OCI-LY1 (cell line): ENCODE measurements around the gene GTF3C2.

Experiments
- EZH2 ChIP-seq: fragments of 200-600 bp; sonication (generic), shearing (Covaris generic); IDR thresholded peaks from 2 replicates; pipeline ENCODE4 v1.8.0; 2017; ENCODE audit warnings: borderline replicate concordance, mixed run types, mild to moderate bottlenecking, antibody characterized with exemption, low read length, moderate library complexity, mixed read lengths
- TF ChIP-seq, protein P1 (sequence below): fragments of 200-600 bp; sonication (generic), shearing (Covaris generic); IDR thresholded peaks from 2 replicates; pipeline ENCODE4 v1.5.1; 2017; ENCODE audit warnings: mild to moderate bottlenecking, antibody characterized with exemption, low read length, moderate library complexity, mixed read lengths

DNA sequence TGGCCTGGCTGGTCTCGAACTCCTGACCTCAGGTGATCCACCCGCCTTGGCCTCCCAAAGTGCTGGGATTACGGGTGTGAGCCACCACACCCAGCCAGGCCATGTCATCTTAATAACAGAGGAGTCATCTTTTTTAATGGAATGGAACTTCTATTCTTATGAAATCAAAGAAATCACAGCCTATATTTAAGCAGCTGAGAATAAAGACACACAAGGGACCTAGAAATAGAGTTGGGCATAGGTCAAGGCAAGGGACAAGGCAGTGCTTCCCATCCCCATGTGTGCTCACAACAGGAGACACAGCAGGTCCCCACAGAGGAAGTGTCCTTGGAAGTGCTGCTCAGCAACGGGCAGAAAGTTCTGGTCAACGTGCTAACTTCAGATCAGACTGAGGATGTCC lies 17.0 kb upstream of the GTF3C2 start:
- TF ChIP-seq EZH2: no peak
- TF ChIP-seq, protein P1, sequence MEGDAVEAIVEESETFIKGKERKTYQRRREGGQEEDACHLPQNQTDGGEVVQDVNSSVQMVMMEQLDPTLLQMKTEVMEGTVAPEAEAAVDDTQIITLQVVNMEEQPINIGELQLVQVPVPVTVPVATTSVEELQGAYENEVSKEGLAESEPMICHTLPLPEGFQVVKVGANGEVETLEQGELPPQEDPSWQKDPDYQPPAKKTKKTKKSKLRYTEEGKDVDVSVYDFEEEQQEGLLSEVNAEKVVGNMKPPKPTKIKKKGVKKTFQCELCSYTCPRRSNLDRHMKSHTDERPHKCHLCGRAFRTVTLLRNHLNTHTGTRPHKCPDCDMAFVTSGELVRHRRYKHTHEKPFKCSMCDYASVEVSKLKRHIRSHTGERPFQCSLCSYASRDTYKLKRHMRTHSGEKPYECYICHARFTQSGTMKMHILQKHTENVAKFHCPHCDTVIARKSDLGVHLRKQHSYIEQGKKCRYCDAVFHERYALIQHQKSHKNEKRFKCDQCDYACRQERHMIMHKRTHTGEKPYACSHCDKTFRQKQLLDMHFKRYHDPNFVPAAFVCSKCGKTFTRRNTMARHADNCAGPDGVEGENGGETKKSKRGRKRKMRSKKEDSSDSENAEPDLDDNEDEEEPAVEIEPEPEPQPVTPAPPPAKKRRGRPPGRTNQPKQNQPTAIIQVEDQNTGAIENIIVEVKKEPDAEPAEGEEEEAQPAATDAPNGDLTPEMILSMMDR: no peak
